B cell (primary cell): ENCODE data around the gene PLK2. TPM values are rescaled to one million over a fixed set of nuclear protein-coding genes. Genes with fewer than 3 reads are reported as not detected.

ENCODE experiments used
- ATAC-seq: fragments of 200-7000 bp; cut with Tn5 transposase; one replicate; pipeline ENCODE4 v1.10.0; 2021; ENCODE audit warnings: low read depth, mild to moderate bottlenecking, moderate number of reproducible peaks, moderate library complexity
- CTCF ChIA-PET: fragments of 350-600 bp; sonication (Branson Sonifier 250); formaldehyde crosslinking; loops from one replicate; lab custom pipeline; 2021; ENCODE audit warnings: antibody characterized with exemption, inconsistent platforms; lab: Charles Lee
- POLR2A ChIA-PET: fragments of 350-600 bp; sonication (Branson Sonifier 250); formaldehyde crosslinking; loops from one replicate; lab custom pipeline; 2021; ENCODE audit warnings: antibody characterized with exemption; lab: Charles Lee
- DNase-seq: peaks from one replicate; pipeline ENCODE4 v3.0.0; 2013
- H2AFZ ChIP-seq: 2 replicates; pipeline ENCODE4 v1.6.1; 2012; ENCODE audit warnings: mild to moderate bottlenecking, low read depth, low read length; ENCODE audit not compliant: insufficient read depth, poor library complexity, severe bottlenecking
- H3K27ac ChIP-seq, 2 donors: 1 replicate in 1 of 2; 2 replicates in 1 of 2; pipeline ENCODE4 v1.5.1; 2012 to 2013; ENCODE audit warnings: low read length in 2 of 2, mild to moderate bottlenecking in 2 of 2, moderate library complexity in 1 of 2
- H3K27me3 ChIP-seq, 4 experiments: fragments of 200-600 bp in 1 of 4; sonication (generic) in 1 of 4; replicated peaks in 1 of 4; 1 replicate in 2 of 4; 2 replicates in 2 of 4; pipeline versions ENCODE4 v1.6.1 to v1.7.0; 2013 to 2016; ENCODE audit warnings: low read length in 3 of 4, mild to moderate bottlenecking in 2 of 4, mixed read lengths in 1 of 4, moderate library complexity in 1 of 4; ENCODE audit not compliant: insufficient read depth in 4 of 4, control insufficient read depth in 3 of 4; ENCODE audit errors: control extremely low read depth in 1 of 4
- H3K36me3 ChIP-seq, 2 experiments: replicated peaks in 1 of 2; 1 replicate in 1 of 2; 2 replicates in 1 of 2; pipeline versions ENCODE4 v1.6.1 to v1.7.1; 2013; ENCODE audit warnings: low read length in 1 of 2; ENCODE audit not compliant: insufficient read depth in 2 of 2, control insufficient read depth in 1 of 2; ENCODE audit errors: control extremely low read depth in 1 of 2, extremely low read depth in 1 of 2
- H3K4me1 ChIP-seq, 2 donors: fragments of 200-600 bp in 1 of 2; sonication (generic) in 1 of 2; 1 replicate in 1 of 2; 2 replicates in 1 of 2; pipeline versions ENCODE4 v1.5.1 to v1.6.1; 2013 to 2017; ENCODE audit warnings: low read length in 2 of 2; ENCODE audit not compliant: control insufficient read depth in 2 of 2, insufficient read depth in 2 of 2
- H3K4me2 ChIP-seq: replicated peaks from 2 replicates; pipeline ENCODE3; 2012; ENCODE audit warnings: mild to moderate bottlenecking, low read depth, low read length; ENCODE audit not compliant: poor library complexity, severe bottlenecking
- H3K4me3 ChIP-seq, 5 experiments: fragments of 200-600 bp in 1 of 5; sonication (generic) in 1 of 5; 1 replicate in 3 of 5; 2 replicates in 2 of 5; pipeline versions ENCODE4 v1.5.1 to v1.7.0; 2011 to 2016; ENCODE audit warnings: low read length in 4 of 5, mild to moderate bottlenecking in 4 of 5, low read depth in 2 of 5, control low read depth in 1 of 5, moderate library complexity in 1 of 5; ENCODE audit not compliant: insufficient read depth in 1 of 5; ENCODE audit errors: control extremely low read depth in 1 of 5, extremely low read depth in 1 of 5
- H3K79me2 ChIP-seq: fragments of 200-600 bp; sonication (generic); one replicate; pipeline ENCODE4 v1.6.0; 2016; ENCODE audit warnings: low read length; ENCODE audit not compliant: control insufficient read depth, insufficient read depth
- H3K9ac ChIP-seq: fragments of 200-600 bp; sonication (generic); 2 replicates; pipeline ENCODE4 v1.6.1; 2017; ENCODE audit warnings: mild to moderate bottlenecking, low read length, moderate library complexity
- H3K9me3 ChIP-seq, 3 donors: one replicate each; pipeline versions ENCODE4 v1.6.1 to v1.7.1; 2013; ENCODE audit warnings: low read length in 2 of 3; ENCODE audit not compliant: control insufficient read depth in 2 of 3, insufficient read depth in 1 of 3; ENCODE audit errors: control extremely low read depth in 1 of 3
- H4K20me1 ChIP-seq: 2 replicates; pipeline ENCODE4 v1.6.0; 2012; ENCODE audit warnings: mild to moderate bottlenecking, low read length; ENCODE audit not compliant: insufficient read depth, control insufficient read depth, poor library complexity, severe bottlenecking
- H3K27ac Mint-ChIP-seq: one replicate; pipeline ENCODE4 v1.8.0; 2021; ENCODE audit warnings: mixed read lengths
- H3K27me3 Mint-ChIP-seq: one replicate; pipeline ENCODE4 v1.8.0; 2021; ENCODE audit warnings: mixed read lengths
- H3K4me1 Mint-ChIP-seq: one replicate; pipeline ENCODE4 v1.8.0; 2021; ENCODE audit warnings: mixed read lengths
- H3K4me3 Mint-ChIP-seq: one replicate; pipeline ENCODE4 v1.8.0; 2021; ENCODE audit warnings: mixed read lengths
- H3K9me3 Mint-ChIP-seq: one replicate; pipeline ENCODE4 v1.8.0; 2022; ENCODE audit warnings: mixed read lengths; ENCODE audit not compliant: insufficient read depth
- EZH2 ChIP-seq: IDR thresholded peaks from 2 replicates; pipeline ENCODE4 v1.6.1; 2012; ENCODE audit warnings: borderline replicate concordance, low read depth, mild to moderate bottlenecking, moderate library complexity, low read length; ENCODE audit not compliant: insufficient read depth, poor library complexity, severe bottlenecking
- WGBS: methylation state at CpG from one replicate; pipeline ENCODE4 v1.1.5; 2013; ENCODE audit warnings: missing lambda C conversion rate; ENCODE audit not compliant: insufficient coverage; 5-methylcytosine and 5-hydroxymethylcytosine counted together
- intact Hi-C: fragments of 100-400 bp; cut with micrococcal nuclease; formaldehyde crosslinking; loops from one replicate; pipeline ENCODE4 v1.10.0; 2022
- polyA plus RNA-seq: library from polyadenylated mRNA; depleted of rRNA; stranded (reverse); fragments of >200 nt; gene quantifications from 2 replicates; pipeline ENCODE4 v1.2.3, GENCODE V29; 2012
- total RNA-seq, 2 donors: library from RNA; stranded (reverse); fragments of 120-200 nt in 1 of 2; gene quantifications; 1 replicate in 1 of 2; 2 replicates in 1 of 2; pipeline versions ENCODE4 v1.2.3 to v1.2.4, GENCODE V29; 2013 to 2022
- TF ChIP-seq, protein P1 (sequence below): fragments of 200-600 bp; IDR thresholded peaks from one replicate; pipeline ENCODE4 v1.8.0; 2022; ENCODE audit warnings: antibody characterized with exemption, mild to moderate bottlenecking

Gene PLK2
- total and polyA plus RNA-seq, 2 donors (not counting 1 experiment from before 2014, with no cell fraction given) = 32.2 to 47.2 TPM

DNA sequence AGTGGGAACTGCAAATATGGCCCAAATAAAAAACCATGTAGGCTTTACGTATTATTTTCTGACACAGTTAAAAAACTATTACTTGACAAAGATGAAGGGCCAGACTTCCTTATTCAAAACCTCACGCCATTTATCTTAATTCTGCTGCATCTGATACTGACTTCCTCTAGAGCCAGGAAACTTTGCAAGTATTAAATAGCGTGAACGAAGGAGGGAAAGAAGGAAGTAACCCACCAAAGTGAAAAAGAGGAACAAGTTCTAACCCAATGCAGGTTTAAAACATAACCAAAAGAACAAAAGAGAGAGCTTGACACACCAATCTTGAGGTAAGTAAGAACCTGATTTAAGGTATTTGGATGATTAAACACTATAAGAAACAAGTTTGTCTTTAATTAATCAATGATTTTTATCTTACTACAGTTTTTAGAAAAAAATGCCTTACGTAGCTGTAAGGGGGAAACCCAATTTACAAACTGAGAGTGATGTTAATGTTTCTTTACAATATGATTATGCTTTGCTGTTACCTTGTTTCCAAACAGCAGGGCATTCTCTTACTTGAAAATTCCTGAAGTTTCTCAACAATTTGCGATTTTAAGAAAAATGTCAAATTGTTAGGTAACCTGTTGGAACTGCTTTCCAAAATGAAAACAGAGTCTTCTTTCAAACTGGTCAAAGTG lies 31.5 kb upstream of the PLK2 start, which contains the start of gene GAPT:
Gene GAPT, plus strand, starts transcription at position 220 of the 677 bp plus-strand sequence. CDS start 3,102 bp downstream, outside the sequence.
- H4K20me1 ChIP-seq = no peaks in the 10 kb centered on the region
- H3K27me3 Mint-ChIP-seq = no peaks in the 10 kb centered on the region
- peak within 1 kb of the TSS; percentile 30 for H2AFZ ChIP-seq
- peak within 1 kb of the TSS; percentile 86 for H3K4me3 Mint-ChIP-seq
- peak within 1 kb of the TSS; percentile 73 to 90 for H3K27ac ChIP-seq
- intact Hi-C loops = loop anchor here (1.0 to 10.0 kb wide), 8 partner anchors 9 to 1313 kb away; partner anchors contain the start of genes PLK2 and RAB3C
- TF ChIP-seq, protein P1, sequence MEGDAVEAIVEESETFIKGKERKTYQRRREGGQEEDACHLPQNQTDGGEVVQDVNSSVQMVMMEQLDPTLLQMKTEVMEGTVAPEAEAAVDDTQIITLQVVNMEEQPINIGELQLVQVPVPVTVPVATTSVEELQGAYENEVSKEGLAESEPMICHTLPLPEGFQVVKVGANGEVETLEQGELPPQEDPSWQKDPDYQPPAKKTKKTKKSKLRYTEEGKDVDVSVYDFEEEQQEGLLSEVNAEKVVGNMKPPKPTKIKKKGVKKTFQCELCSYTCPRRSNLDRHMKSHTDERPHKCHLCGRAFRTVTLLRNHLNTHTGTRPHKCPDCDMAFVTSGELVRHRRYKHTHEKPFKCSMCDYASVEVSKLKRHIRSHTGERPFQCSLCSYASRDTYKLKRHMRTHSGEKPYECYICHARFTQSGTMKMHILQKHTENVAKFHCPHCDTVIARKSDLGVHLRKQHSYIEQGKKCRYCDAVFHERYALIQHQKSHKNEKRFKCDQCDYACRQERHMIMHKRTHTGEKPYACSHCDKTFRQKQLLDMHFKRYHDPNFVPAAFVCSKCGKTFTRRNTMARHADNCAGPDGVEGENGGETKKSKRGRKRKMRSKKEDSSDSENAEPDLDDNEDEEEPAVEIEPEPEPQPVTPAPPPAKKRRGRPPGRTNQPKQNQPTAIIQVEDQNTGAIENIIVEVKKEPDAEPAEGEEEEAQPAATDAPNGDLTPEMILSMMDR = no peak
- no peak for TF ChIP-seq EZH2
- peak within 1 kb of the TSS; percentile 87 for H3K9ac ChIP-seq
- H3K4me3 ChIP-seq = peak within 1 kb of the TSS; percentile 56 to 98 (median 66)
- WGBS = no CpG with 5 or more reads among the region's 6 CpGs
- CTCF ChIA-PET = interaction anchor here (0.9 to 2.1 kb wide), 2 partner anchors 14 to 30 kb away, joined by 3 to 10 read pairs; no protein-coding TSS in a partner anchor
- DNase-seq = peak; percentile 86
- H3K9me3 Mint-ChIP-seq = peaks cover 2% of the 10 kb centered on the region
- no peaks in the 10 kb centered on the region for H3K27me3 ChIP-seq
- ATAC-seq = peak; percentile 88
- peaks cover 14 to 26% of the 10 kb centered on the region in 2 experiments for H3K36me3 ChIP-seq
- peaks cover 0 to 8% (median 0%) of the 10 kb centered on the region in 3 donors for H3K9me3 ChIP-seq
- peaks cover 60% of the 10 kb centered on the region for H3K4me1 Mint-ChIP-seq
- POLR2A ChIA-PET = interaction anchor here (1.9 kb wide), 1 partner anchor 15 kb away, joined by 6 read pairs; no protein-coding TSS in a partner anchor
- H3K4me2 ChIP-seq = peak within 1 kb of the TSS; percentile 78
- peaks cover 30 to 55% of the 10 kb centered on the region in 2 donors for H3K4me1 ChIP-seq
- peak within 1 kb of the TSS; percentile 92 for H3K27ac Mint-ChIP-seq
- H3K79me2 ChIP-seq = peaks cover 50% of the 10 kb centered on the region
